MV-4-11 (cell line): Measurements from ENCODE around the gene CCDC85C.

Experiments used
- DNase-seq: peaks from one replicate; lab custom pipeline; 2025; lab: John Stamatoyannopoulos, UW

Gene CCDC85C

GRCh38 chr14:99522934-99523703 lies 80.9 kb downstream of the CCDC85C start:
- no peak for DNase-seq

- no peak for DNase-seq
These were observed 81.5 kb downstream of the CCDC85C start for GRCh38 chr14:99522457-99522891.

- DNase-seq = no peak
These were observed 82.0 kb downstream of the CCDC85C start for GRCh38 chr14:99522025-99522401.

- DNase-seq = no peak
These were observed 82.6 kb downstream of the CCDC85C start for GRCh38 chr14:99521176-99522024.

GRCh38 chr14:99520571-99521081 lies 83.4 kb downstream of the CCDC85C start:
- DNase-seq = no peak

GRCh38 chr14:99519931-99520421 lies 84.0 kb downstream of the CCDC85C start:
- no peak for DNase-seq

- no peak for DNase-seq
These were observed 84.6 kb downstream of the CCDC85C start for GRCh38 chr14:99519347-99519881.

- DNase-seq = no peak
These were observed 85.3 kb downstream of the CCDC85C start for GRCh38 chr14:99518441-99519346.

GRCh38 chr14:99517643-99518381 lies 86.2 kb downstream of the CCDC85C start:
- DNase-seq = no peak

- no peak for DNase-seq
These were observed 87.0 kb downstream of the CCDC85C start for GRCh38 chr14:99516871-99517642.

- no peak for DNase-seq
These were observed 87.7 kb downstream of the CCDC85C start for GRCh38 chr14:99516156-99516870.

GRCh38 chr14:99515301-99516155 lies 88.5 kb downstream of the CCDC85C start:
- no peak for DNase-seq

GRCh38 chr14:99514552-99515300 lies 89.3 kb downstream of the CCDC85C start:
- DNase-seq = no peak

- DNase-seq = no peak
These were observed 90.0 kb downstream of the CCDC85C start for GRCh38 chr14:99513946-99514551.

- no peak for DNase-seq
These were observed 90.8 kb downstream of the CCDC85C start for GRCh38 chr14:99513183-99513694.

- DNase-seq = no peak
These were observed 91.3 kb downstream of the CCDC85C start for GRCh38 chr14:99512571-99513182.

- no peak for DNase-seq
These were observed 91.9 kb downstream of the CCDC85C start for GRCh38 chr14:99512110-99512449.
